22Rv1 (cell line): ENCODE measurements around the gene INPP5D.

ENCODE experiments used
- ZFX ChIP-seq: fragments of 450-650 bp; IDR thresholded peaks from 2 replicates; pipeline ENCODE4 v1.6.1; 2017; ENCODE audit warnings: antibody characterized with exemption, borderline replicate concordance
- TF ChIP-seq, protein P1 (sequence below): fragments of 450-650 bp; IDR thresholded peaks from 2 replicates; pipeline ENCODE4 v1.5.1; 2017; ENCODE audit warnings: mild to moderate bottlenecking

DNA sequence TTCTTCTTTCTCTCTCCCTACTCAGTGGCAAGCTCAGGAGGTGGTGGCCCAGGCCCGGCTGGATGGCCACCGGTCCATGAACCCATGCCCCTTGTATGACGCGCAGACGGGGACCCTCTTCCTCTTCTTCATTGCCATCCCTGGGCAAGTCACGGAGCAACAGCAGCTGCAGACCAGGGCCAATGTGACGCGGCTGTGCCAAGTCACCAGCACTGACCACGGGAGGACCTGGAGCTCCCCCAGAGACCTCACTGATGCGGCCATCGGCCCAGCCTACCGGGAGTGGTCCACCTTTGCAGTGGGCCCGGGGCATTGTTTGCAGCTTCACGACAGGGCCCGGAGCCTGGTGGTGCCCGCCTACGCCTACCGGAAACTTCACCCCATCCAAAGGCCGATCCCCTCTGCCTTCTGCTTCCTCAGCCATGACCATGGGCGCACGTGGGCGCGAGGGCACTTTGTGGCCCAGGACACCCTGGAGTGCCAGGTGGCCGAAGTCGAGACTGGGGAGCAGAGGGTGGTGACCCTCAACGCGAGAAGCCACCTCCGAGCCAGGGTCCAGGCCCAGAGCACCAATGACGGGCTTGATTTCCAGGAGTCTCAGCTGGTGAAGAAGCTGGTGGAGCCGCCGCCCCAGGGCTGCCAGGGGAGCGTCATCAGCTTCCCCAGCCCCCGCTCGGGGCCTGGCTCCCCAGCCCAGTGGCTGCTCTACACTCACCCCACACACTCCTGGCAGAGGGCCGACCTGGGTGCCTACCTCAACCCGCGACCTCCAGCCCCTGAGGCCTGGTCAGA lies 25.9 kb upstream of the INPP5D start:
- TF ChIP-seq, protein P1, sequence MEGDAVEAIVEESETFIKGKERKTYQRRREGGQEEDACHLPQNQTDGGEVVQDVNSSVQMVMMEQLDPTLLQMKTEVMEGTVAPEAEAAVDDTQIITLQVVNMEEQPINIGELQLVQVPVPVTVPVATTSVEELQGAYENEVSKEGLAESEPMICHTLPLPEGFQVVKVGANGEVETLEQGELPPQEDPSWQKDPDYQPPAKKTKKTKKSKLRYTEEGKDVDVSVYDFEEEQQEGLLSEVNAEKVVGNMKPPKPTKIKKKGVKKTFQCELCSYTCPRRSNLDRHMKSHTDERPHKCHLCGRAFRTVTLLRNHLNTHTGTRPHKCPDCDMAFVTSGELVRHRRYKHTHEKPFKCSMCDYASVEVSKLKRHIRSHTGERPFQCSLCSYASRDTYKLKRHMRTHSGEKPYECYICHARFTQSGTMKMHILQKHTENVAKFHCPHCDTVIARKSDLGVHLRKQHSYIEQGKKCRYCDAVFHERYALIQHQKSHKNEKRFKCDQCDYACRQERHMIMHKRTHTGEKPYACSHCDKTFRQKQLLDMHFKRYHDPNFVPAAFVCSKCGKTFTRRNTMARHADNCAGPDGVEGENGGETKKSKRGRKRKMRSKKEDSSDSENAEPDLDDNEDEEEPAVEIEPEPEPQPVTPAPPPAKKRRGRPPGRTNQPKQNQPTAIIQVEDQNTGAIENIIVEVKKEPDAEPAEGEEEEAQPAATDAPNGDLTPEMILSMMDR = no peak
- TF ChIP-seq ZFX = no peak
